GOT3 (cell line): Measurements from ENCODE around the gene TOX2.

ENCODE experiments used
- DNase-seq: peaks from one replicate; lab custom pipeline; 2025; ENCODE audit warnings: mixed read lengths; lab: John Stamatoyannopoulos, UW

Gene TOX2

GRCh38 chr20:44064501-44065400 lies 150.1 kb downstream of the TOX2 start:
- DNase-seq: no peak

- no peak for DNase-seq
These were observed 151.0 kb downstream of the TOX2 start for GRCh38 chr20:44065401-44066340.

- DNase-seq: no peak
These were observed 152.3 kb downstream of the TOX2 start for GRCh38 chr20:44066645-44067606.

- DNase-seq: no peak
These were observed 153.0 kb downstream of the TOX2 start for GRCh38 chr20:44067650-44068081.

GRCh38 chr20:44068316-44069201 lies 153.9 kb downstream of the TOX2 start:
- DNase-seq: no peak

GRCh38 chr20:44069203-44070011 lies 154.8 kb downstream of the TOX2 start:
- DNase-seq: no peak

GRCh38 chr20:44070139-44070900 lies 155.7 kb downstream of the TOX2 start:
- DNase-seq: no peak

- DNase-seq: no peak
These were observed 156.4 kb downstream of the TOX2 start for GRCh38 chr20:44071057-44071456.

- no peak for DNase-seq
These were observed 157.0 kb downstream of the TOX2 start for GRCh38 chr20:44071526-44072111.

- no peak for DNase-seq
These were observed 157.7 kb downstream of the TOX2 start for GRCh38 chr20:44072384-44072783.

GRCh38 chr20:44073011-44073674 lies 158.5 kb downstream of the TOX2 start:
- no peak for DNase-seq

- DNase-seq: no peak
These were observed 159.0 kb downstream of the TOX2 start for GRCh38 chr20:44073675-44074071.

- DNase-seq: no peak
These were observed 159.8 kb downstream of the TOX2 start for GRCh38 chr20:44074252-44075151.

- DNase-seq: no peak
These were observed 160.7 kb downstream of the TOX2 start for GRCh38 chr20:44075191-44075949.

GRCh38 chr20:44075950-44076232 lies 161.2 kb downstream of the TOX2 start:
- DNase-seq: no peak

GRCh38 chr20:44079291-44079690 lies 164.6 kb downstream of the TOX2 start:
- DNase-seq: no peak
